HepG2 (cell line): Measurements from ENCODE around the gene SIGLEC10. TPM values are rescaled to one million over a fixed set of nuclear protein-coding genes. Genes with fewer than 3 reads are reported as not detected.

Source experiments
- AGO2 ChIP-seq: fragments of 200-400 bp; formaldehyde crosslinking; optimal IDR thresholded peaks from 2 replicates; pipeline ENCODE3; 2017; ENCODE audit warnings: mild to moderate bottlenecking, low read depth, low read length, moderate library complexity
- AHR ChIP-seq: IDR thresholded peaks from 2 replicates; pipeline ENCODE4 v1.6.1; 2018; ENCODE audit warnings: missing genetic modification reagents, missing compliant biosample characterization
- ARID5B ChIP-seq: IDR thresholded peaks from 2 replicates; pipeline ENCODE4 v1.4.0; 2020; ENCODE audit warnings: mild to moderate bottlenecking, missing genetic modification reagents
- HNF4G ChIP-seq, 2 experiments: sonication (generic) in 1 of 2; formaldehyde crosslinking in 1 of 2; IDR thresholded peaks; 2 replicates each; pipeline versions ENCODE4 v1.4.0 to v1.6.1; 2011 to 2020; ENCODE audit warnings: borderline replicate concordance in 2 of 2, low read depth in 2 of 2, mild to moderate bottlenecking in 2 of 2, low read length in 1 of 2, missing genetic modification reagents in 1 of 2, moderate library complexity in 1 of 2
- MED13 ChIP-seq: sonication (generic); formaldehyde crosslinking; IDR thresholded peaks from 2 replicates; pipeline ENCODE4 v1.5.0; 2020; ENCODE audit warnings: missing genetic modification reagents
- NR2F6 ChIP-seq, 2 experiments: IDR thresholded peaks; 2 replicates each; pipeline ENCODE4 v1.6.1; 2016; ENCODE audit warnings: antibody characterized with exemption in 1 of 2, mild to moderate bottlenecking in 1 of 2
- POLR2AphosphoS5 ChIP-seq: IDR thresholded peaks from 2 replicates; pipeline ENCODE4 v1.6.1; 2012; ENCODE audit warnings: low read depth, low read length
- PRDM10 ChIP-seq: sonication (generic); formaldehyde crosslinking; IDR thresholded peaks from 2 replicates; pipeline ENCODE4 v1.4.0; 2020; ENCODE audit warnings: low read depth, missing genetic modification reagents
- PRPF4 ChIP-seq: fragments of 200-400 bp; formaldehyde crosslinking; IDR thresholded peaks from 2 replicates; pipeline ENCODE4 v1.6.1; 2016; ENCODE audit warnings: low read length, low read depth; ENCODE audit not compliant: poor library complexity, severe bottlenecking
- REL ChIP-seq: sonication (generic); formaldehyde crosslinking; conservative IDR thresholded peaks from 2 replicates; pipeline ENCODE4 v1.8.0; 2022; ENCODE audit warnings: mild to moderate bottlenecking, missing genetic modification reagents, moderate library complexity
- RELA ChIP-seq: sonication (generic); formaldehyde crosslinking; IDR thresholded peaks from 2 replicates; pipeline ENCODE4 v1.4.0; 2020; ENCODE audit warnings: missing genetic modification reagents
- SALL1 ChIP-seq: sonication (generic); formaldehyde crosslinking; IDR thresholded peaks from 2 replicates; pipeline ENCODE4 v1.8.0; 2022; ENCODE audit warnings: mild to moderate bottlenecking, missing genetic modification reagents
- YY1 ChIP-seq: IDR thresholded peaks from 2 replicates; pipeline ENCODE4 v1.6.1; 2011; ENCODE audit warnings: low read length, low read depth, moderate library complexity, mild to moderate bottlenecking; ENCODE audit not compliant: insufficient read depth, insufficient replicate concordance
- ZNF572 ChIP-seq: sonication (generic); formaldehyde crosslinking; IDR thresholded peaks from 2 replicates; pipeline ENCODE4 v1.5.1; 2020; ENCODE audit warnings: mild to moderate bottlenecking, missing genetic modification reagents
- ZNF574 ChIP-seq: sonication (generic); formaldehyde crosslinking; IDR thresholded peaks from 2 replicates; pipeline ENCODE4 v1.4.0; 2020; ENCODE audit warnings: missing genetic modification reagents
- ZNF674 ChIP-seq: sonication (generic); formaldehyde crosslinking; IDR thresholded peaks from 2 replicates; pipeline ENCODE4 v1.5.0; 2020; ENCODE audit warnings: low read depth, mild to moderate bottlenecking, missing genetic modification reagents
- ZNF766 ChIP-seq: sonication (generic); formaldehyde crosslinking; IDR thresholded peaks from 2 replicates; pipeline ENCODE4 v1.5.0; 2020; ENCODE audit warnings: missing genetic modification reagents, borderline replicate concordance
- polyA plus RNA-seq, 8 experiments: library from polyadenylated mRNA; depleted of rRNA in 3 of 8; stranded (reverse) in 7 of 8; unstranded in 1 of 8; fragments of >200 nt; fragmentation: Illumina TruSeq in 4 of 8; extraction: Trizol in 4 of 8; gene quantifications; 2 replicates each; pipeline versions ENCODE4 v1.2.1 to v1.2.3, GENCODE V29; 2011 to 2016; ENCODE audit warnings: low read depth in 4 of 8, missing spikeins in 1 of 8, mixed read lengths in 1 of 8; ENCODE audit not compliant: insufficient read depth in 1 of 8
- total RNA-seq, 5 experiments: library from RNA; depleted of rRNA; stranded (reverse); fragments of >200 nt; fragmentation: Illumina TruSeq; extraction: Trizol; gene quantifications; 2 replicates each; pipeline ENCODE4 v1.2.3, GENCODE V29; 2016; ENCODE audit warnings: low read depth in 1 of 5

SIGLEC10 gene
- total and polyA plus RNA-seq, 2 of the 13 experiments (the other 11 are each of a cell fraction or from before 2014, with no cell fraction given), result not detected

- TF ChIP-seq ZNF574 (CRISPR knock-in tag), result peak; percentile 51; the same call in 1 of the 2 replicates
- peak; percentile 78 for TF ChIP-seq ARID5B (CRISPR knock-in tag)
- TF ChIP-seq NR2F6 (IDR thresholded peaks at IDR 0.05), result peak; percentile 50
- TF ChIP-seq NR2F6 (CRISPR knock-in tag; IDR thresholded peaks at IDR 0.05), result peak; percentile 77
- 0 out of 2 replicates have a peak, but pooled peaks have one; percentile 38 for TF ChIP-seq ZNF766
- 0 out of 2 replicates have a peak, but pooled peaks have one; percentile 52 for TF ChIP-seq RELA (CRISPR knock-in tag)
- TF ChIP-seq MED13, result peak; percentile 69; the same call in 1 of the 2 replicates
- peak; percentile 84 for TF ChIP-seq PRPF4
- peak; percentile 89 for TF ChIP-seq AGO2
- peak; percentile 76 for TF ChIP-seq POLR2AphosphoS5
- no peak for TF ChIP-seq ZNF572 (CRISPR knock-in tag)
- TF ChIP-seq AHR, result 0 out of 2 replicates have a peak, but pooled peaks have one; percentile 49
- 0 out of 2 replicates have a peak, but pooled peaks have one; percentile 6 for TF ChIP-seq REL (CRISPR knock-in tag)
- peak; percentile 78 for TF ChIP-seq YY1
- TF ChIP-seq ZNF674 (CRISPR knock-in tag), result no peak
- peak; percentile 88 for TF ChIP-seq HNF4G (IDR thresholded peaks at IDR 0.05; ENCODE audit: borderline replicate concordance, low read depth, low read length)
- peak; percentile 51; the same call in 1 of the 2 replicates for TF ChIP-seq HNF4G (CRISPR knock-in tag; IDR thresholded peaks at IDR 0.05; ENCODE audit: borderline replicate concordance, low read depth)
- TF ChIP-seq SALL1 (CRISPR knock-in tag), result peak; percentile 67
- TF ChIP-seq PRDM10 (CRISPR knock-in tag), result peak; percentile 65; the same call in 1 of the 2 replicates
Measured at GRCh38 chr19:51365211-51365964, 52.1 kb downstream of the SIGLEC10 start (continued).
